HepG2 (cell line): Measurements from ENCODE around the gene AP4S1. TPM values are rescaled to one million over a fixed set of nuclear protein-coding genes. Genes with fewer than 3 reads are reported as not detected.

ENCODE experiments used
- AHDC1 ChIP-seq: sonication (generic); formaldehyde crosslinking; IDR thresholded peaks from 2 replicates; pipeline ENCODE4 v1.5.1; 2020; ENCODE audit warnings: mild to moderate bottlenecking, missing genetic modification reagents, borderline replicate concordance
- ARHGAP35 ChIP-seq: sonication (generic); formaldehyde crosslinking; IDR thresholded peaks from 2 replicates; pipeline ENCODE4 v1.9.0; 2022; ENCODE audit warnings: mild to moderate bottlenecking, inconsistent platforms, moderate library complexity, missing genetic modification reagents, borderline replicate concordance
- FUBP1 ChIP-seq: sonication (generic); formaldehyde crosslinking; IDR thresholded peaks from 2 replicates; pipeline ENCODE4 v1.5.1; 2020; ENCODE audit warnings: missing genetic modification reagents, mild to moderate bottlenecking, borderline replicate concordance
- GZF1 ChIP-seq: sonication (generic); formaldehyde crosslinking; IDR thresholded peaks from 2 replicates; pipeline ENCODE4 v1.5.1; 2020; ENCODE audit warnings: mild to moderate bottlenecking, missing genetic modification reagents
- HNF4G ChIP-seq, 2 experiments: sonication (generic) in 1 of 2; formaldehyde crosslinking in 1 of 2; IDR thresholded peaks; 2 replicates each; pipeline versions ENCODE4 v1.4.0 to v1.6.1; 2011 to 2020; ENCODE audit warnings: borderline replicate concordance in 2 of 2, low read depth in 2 of 2, mild to moderate bottlenecking in 2 of 2, low read length in 1 of 2, missing genetic modification reagents in 1 of 2, moderate library complexity in 1 of 2
- NR0B2 ChIP-seq: sonication (generic); formaldehyde crosslinking; IDR thresholded peaks from 2 replicates; pipeline ENCODE4 v1.4.0; 2020; ENCODE audit warnings: mild to moderate bottlenecking, missing genetic modification reagents
- POLR2A ChIP-seq, 2 experiments: IDR thresholded peaks; 2 replicates each; pipeline ENCODE4 v1.6.1; 2011; ENCODE audit warnings: low read depth in 2 of 2, low read length in 2 of 2, mild to moderate bottlenecking in 1 of 2, moderate library complexity in 1 of 2; ENCODE audit not compliant: insufficient read depth in 1 of 2
- SOX5 ChIP-seq: IDR thresholded peaks from 2 replicates; pipeline ENCODE4 v1.6.1; 2016; ENCODE audit warnings: borderline replicate concordance
- SP5 ChIP-seq: IDR thresholded peaks from 2 replicates; pipeline ENCODE4 v1.6.1; 2016; ENCODE audit warnings: low read depth, borderline replicate concordance
- ZNF10 ChIP-seq: sonication (generic); formaldehyde crosslinking; IDR thresholded peaks from 2 replicates; pipeline ENCODE4 v1.4.0; 2020; ENCODE audit warnings: mild to moderate bottlenecking, low read depth, missing genetic modification reagents, borderline replicate concordance
- ZNF264 ChIP-seq: sonication (generic); formaldehyde crosslinking; IDR thresholded peaks from 2 replicates; pipeline ENCODE4 v1.4.0; 2020; ENCODE audit warnings: missing genetic modification reagents
- ZNF282 ChIP-seq: fragments of 450-650 bp; IDR thresholded peaks from 2 replicates; pipeline ENCODE4 v1.6.1; 2018; ENCODE audit not compliant: partially characterized antibody
- ZNF431 ChIP-seq: sonication (generic); formaldehyde crosslinking; IDR thresholded peaks from 2 replicates; pipeline ENCODE4 v1.9.0; 2022; ENCODE audit warnings: missing genetic modification reagents, low read depth, mild to moderate bottlenecking, borderline replicate concordance
- ZNF687 ChIP-seq: sonication (generic); formaldehyde crosslinking; IDR thresholded peaks from 2 replicates; pipeline ENCODE4 v1.5.1; 2020; ENCODE audit warnings: mild to moderate bottlenecking, missing genetic modification reagents, moderate library complexity
- ZNF747 ChIP-seq: sonication (generic); formaldehyde crosslinking; IDR thresholded peaks from 2 replicates; pipeline ENCODE4 v1.8.1; 2023; ENCODE audit warnings: missing genetic modification reagents, mild to moderate bottlenecking, borderline replicate concordance
- polyA plus RNA-seq, 8 experiments: library from polyadenylated mRNA; depleted of rRNA in 3 of 8; stranded (reverse) in 7 of 8; unstranded in 1 of 8; fragments of >200 nt; fragmentation: Illumina TruSeq in 4 of 8; extraction: Trizol in 4 of 8; gene quantifications; 2 replicates each; pipeline versions ENCODE4 v1.2.1 to v1.2.3, GENCODE V29; 2011 to 2016; ENCODE audit warnings: low read depth in 4 of 8, missing spikeins in 1 of 8, mixed read lengths in 1 of 8; ENCODE audit not compliant: insufficient read depth in 1 of 8
- total RNA-seq, 5 experiments: library from RNA; depleted of rRNA; stranded (reverse); fragments of >200 nt; fragmentation: Illumina TruSeq; extraction: Trizol; gene quantifications; 2 replicates each; pipeline ENCODE4 v1.2.3, GENCODE V29; 2016; ENCODE audit warnings: low read depth in 1 of 5

Gene AP4S1
- total and polyA plus RNA-seq, 2 of the 13 experiments (the other 11 are each of a cell fraction or from before 2014, with no cell fraction given), result 3.9 to 21.1 TPM

GRCh38 chr14:31026450-31027235 lies 1.2 kb downstream of the AP4S1 start (continued):
- peak; percentile 59 for TF ChIP-seq ARHGAP35 (CRISPR knock-in tag)
- peak in 1 of 2 experiments; percentile 96; a peak in 2 of 4 replicates for TF ChIP-seq POLR2A (IDR thresholded peaks at IDR 0.05; ENCODE audit: insufficient read depth in 1 of 2, low read depth in 2 of 2, low read length in 2 of 2)
- TF ChIP-seq HNF4G (IDR thresholded peaks at IDR 0.05; ENCODE audit: borderline replicate concordance, low read depth, low read length), result no peak
- TF ChIP-seq HNF4G (CRISPR knock-in tag; IDR thresholded peaks at IDR 0.05; ENCODE audit: borderline replicate concordance, low read depth), result no peak; the same call in 1 of the 2 replicates
- TF ChIP-seq ZNF747 (CRISPR knock-in tag), result peak; percentile 90
- no peak for TF ChIP-seq FUBP1 (CRISPR knock-in tag)
- TF ChIP-seq GZF1 (CRISPR knock-in tag), result peak; percentile 83; the same call in 1 of the 2 replicates
- TF ChIP-seq ZNF431 (CRISPR knock-in tag), result no peak
- TF ChIP-seq NR0B2 (CRISPR knock-in tag), result 0 out of 2 replicates have a peak, but pooled peaks have one; percentile 10
- TF ChIP-seq SP5 (CRISPR knock-in tag), result peak; percentile 89
- peak; percentile 85 for TF ChIP-seq ZNF687
- TF ChIP-seq SOX5 (CRISPR knock-in tag), result peak; percentile 37; the same call in 1 of the 2 replicates
- peak; percentile 86; the same call in 1 of the 2 replicates for TF ChIP-seq AHDC1 (CRISPR knock-in tag)
- TF ChIP-seq ZNF264 (CRISPR knock-in tag), result peak; percentile 42; the same call in 1 of the 2 replicates
- TF ChIP-seq ZNF10 (CRISPR knock-in tag), result no peak
- TF ChIP-seq ZNF282, result no peak
